SHP77 (cell line): ENCODE measurements around the gene CRYBA1.

Source experiments
- DNase-seq, 2 experiments: peaks; one replicate each; lab custom pipeline; 2025; lab: John Stamatoyannopoulos, UW

Gene CRYBA1

GRCh38 chr17:29283496-29283895 is 36.8 kb downstream of the CRYBA1 start:
- DNase-seq = no peak

- DNase-seq = no peak
Observed at GRCh38 chr17:29283961-29284360, 37.3 kb downstream of the CRYBA1 start.

GRCh38 chr17:29289852-29290251 is 43.2 kb downstream of the CRYBA1 start:
- no peak for DNase-seq

GRCh38 chr17:29291163-29291752 is 44.6 kb downstream of the CRYBA1 start:
- peak; percentile 42 to 65 for DNase-seq

GRCh38 chr17:29292071-29292991 is 45.7 kb downstream of the CRYBA1 start:
- no peak for DNase-seq

GRCh38 chr17:29292992-29293889 is 46.6 kb downstream of the CRYBA1 start:
- DNase-seq = peak in 1 of 2 experiments; percentile 53

- DNase-seq = peak; percentile 95 to 98
Observed at GRCh38 chr17:29293890-29294579, 47.4 kb downstream of the CRYBA1 start, which contains the start of gene NUFIP2. Gene NUFIP2 (minus strand): TSS chr17:29294148. CDS start chr17:29294059, 89 bp downstream.

GRCh38 chr17:29294580-29294900 is 47.9 kb downstream of the CRYBA1 start:
- DNase-seq = no peak

GRCh38 chr17:29295420-29295819 is 48.8 kb downstream of the CRYBA1 start:
- DNase-seq = no peak

GRCh38 chr17:29299031-29299430 is 52.4 kb downstream of the CRYBA1 start:
- DNase-seq = no peak

GRCh38 chr17:29303386-29303785 is 56.7 kb downstream of the CRYBA1 start:
- no peak for DNase-seq
